Superior temporal gyrus (tissue), 1 donor: Measurements from ENCODE around the gene NEK9.

Experiments used
- DNase-seq: peaks from one replicate; pipeline ENCODE4 v3.0.0-alpha.2; 2016; ENCODE audit errors: extremely low spot score

NEK9 gene

DNA sequence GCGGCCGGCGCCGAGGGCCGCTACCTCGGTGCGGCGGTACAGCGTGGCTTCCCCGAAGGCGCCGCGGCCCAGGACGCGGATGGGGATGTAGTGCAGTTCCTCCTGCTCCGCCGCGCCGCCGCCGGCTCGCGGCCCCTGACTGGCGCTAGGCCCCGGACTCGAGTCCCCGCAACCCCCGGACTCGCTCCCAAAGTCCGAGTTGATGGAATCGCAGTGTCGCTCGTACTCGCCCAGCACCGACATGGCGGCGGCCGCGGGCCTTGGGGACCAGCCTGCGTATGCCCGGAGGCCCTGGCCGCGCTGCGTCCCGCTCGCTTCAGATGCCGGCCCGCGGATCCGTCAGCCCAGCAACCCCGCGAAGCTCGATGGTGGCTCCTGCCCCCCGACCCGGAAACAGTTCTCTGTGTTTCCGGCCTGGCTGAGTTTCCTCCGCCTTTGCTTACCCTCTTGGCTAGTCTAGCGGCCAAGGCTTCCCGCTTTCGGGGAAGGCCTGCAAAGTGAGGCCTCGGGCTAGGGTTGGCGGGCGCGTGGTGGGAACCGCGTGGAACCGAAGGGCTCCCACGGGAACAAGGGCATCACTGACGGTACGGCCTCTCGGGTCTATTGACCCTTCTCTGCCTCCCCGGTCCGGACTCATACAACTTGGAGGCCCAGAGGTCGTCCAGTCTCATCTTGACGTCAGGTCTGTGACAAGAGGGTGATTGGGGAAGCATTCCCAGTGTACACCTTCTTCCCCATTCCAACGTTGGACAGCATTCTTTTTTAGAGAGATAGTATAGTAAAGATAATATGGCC is at the start of gene NEK9:
Gene NEK9, minus strand, starts transcription at position 370 of the 795 bp plus-strand sequence. Its CDS starts 127 bp downstream, at position 243.
- DNase-seq, result peak; percentile 96

DNA sequence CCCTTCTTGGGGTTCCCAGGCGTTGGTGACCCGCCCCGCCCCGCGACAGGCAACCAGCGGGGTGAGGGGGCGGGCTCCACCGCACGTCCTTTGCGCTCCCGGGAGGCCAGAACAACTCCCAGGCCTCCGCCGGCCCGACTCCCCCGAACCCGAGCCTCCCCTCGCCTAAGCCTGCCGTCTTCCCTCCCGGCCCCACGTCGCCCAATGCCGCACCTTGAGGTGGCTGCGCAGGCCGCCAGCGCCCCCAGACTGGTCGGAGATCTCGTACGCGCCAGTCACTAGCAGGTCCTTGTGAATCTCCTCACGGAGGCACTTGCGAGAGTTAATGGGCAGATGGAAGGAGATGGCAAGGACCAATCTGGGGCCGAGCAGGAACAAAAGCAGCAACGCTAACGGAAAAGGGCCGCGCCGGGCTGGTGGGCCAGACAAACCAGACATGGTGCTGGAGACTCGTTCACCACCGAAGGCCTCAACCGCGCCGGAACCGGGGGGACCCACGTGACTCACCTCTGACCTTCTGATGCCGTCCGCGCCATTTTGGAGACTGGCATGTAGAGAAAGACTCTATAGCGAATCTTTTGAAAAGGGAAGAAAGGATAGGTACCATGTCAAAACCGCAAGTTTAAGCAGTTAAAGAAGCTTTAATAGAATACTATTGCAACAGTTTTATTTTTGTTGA is 49.4 kb upstream of the NEK9 start, which contains the start of gene TMED10:
Gene TMED10, minus strand, starts transcription at position 471 of the 679 bp plus-strand sequence. Its CDS starts 33 bp downstream, at position 438.
- no peak for DNase-seq

DNA sequence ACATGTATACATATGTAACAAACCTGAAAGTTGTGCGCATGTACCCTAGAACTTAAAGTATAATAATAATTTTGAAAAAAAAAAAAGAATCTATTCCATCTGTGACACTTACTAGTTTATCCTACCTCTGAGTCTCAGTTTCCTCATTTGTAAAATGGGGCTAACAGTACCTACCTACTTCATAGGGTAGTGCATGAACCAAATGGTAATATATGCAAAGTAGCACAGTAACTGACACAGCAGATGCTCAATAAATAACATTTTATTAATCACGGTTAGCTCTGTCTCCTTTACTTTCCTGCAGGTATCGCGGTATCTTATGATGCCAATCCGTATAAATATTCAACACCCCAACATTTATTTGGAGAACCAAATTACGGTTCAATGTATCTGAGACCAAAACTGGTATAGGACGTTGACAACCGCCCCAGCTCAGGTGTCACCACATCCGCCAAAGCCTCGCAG is 48.9 kb upstream of the NEK9 start:
- peak; percentile 47 for DNase-seq

DNA sequence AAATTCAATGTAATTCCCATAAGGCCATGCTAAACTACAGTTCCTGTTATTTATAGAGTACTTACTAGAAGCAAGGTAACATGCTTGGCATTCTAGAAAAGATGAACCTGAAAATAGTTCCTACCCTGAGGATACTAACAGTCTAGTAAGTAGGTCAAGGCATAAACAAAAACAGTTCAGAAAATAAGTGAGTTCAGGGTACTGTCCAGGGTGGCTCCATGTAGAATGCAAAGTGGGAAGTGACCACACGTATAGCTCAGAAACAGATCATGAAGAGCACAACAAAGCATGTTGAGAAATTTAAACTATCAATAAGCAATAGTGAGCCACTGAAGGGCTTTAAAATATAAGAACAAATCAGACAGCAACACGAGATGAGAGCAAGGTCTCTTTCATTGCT is 47.2 kb upstream of the NEK9 start:
- peak; percentile 16 for DNase-seq

DNA sequence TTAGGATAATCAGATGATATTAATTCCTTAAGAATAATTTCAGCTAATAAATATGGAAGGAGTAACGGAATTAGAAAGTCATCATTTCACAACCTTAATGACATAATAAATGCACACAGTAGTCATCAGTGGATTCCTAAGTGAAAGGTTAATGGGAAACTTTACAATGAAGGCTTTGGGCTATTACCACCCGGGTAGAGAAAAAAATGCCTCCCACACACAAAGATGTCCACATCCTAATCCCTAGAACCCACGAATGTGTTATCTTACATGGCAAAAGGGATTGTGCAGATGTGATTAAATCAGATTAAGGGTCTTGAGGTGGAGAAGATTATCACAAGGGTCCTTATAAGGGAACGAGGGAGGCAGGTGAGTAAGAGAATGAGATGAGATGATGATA is 43.9 kb upstream of the NEK9 start:
- DNase-seq, result peak; percentile 13

DNA sequence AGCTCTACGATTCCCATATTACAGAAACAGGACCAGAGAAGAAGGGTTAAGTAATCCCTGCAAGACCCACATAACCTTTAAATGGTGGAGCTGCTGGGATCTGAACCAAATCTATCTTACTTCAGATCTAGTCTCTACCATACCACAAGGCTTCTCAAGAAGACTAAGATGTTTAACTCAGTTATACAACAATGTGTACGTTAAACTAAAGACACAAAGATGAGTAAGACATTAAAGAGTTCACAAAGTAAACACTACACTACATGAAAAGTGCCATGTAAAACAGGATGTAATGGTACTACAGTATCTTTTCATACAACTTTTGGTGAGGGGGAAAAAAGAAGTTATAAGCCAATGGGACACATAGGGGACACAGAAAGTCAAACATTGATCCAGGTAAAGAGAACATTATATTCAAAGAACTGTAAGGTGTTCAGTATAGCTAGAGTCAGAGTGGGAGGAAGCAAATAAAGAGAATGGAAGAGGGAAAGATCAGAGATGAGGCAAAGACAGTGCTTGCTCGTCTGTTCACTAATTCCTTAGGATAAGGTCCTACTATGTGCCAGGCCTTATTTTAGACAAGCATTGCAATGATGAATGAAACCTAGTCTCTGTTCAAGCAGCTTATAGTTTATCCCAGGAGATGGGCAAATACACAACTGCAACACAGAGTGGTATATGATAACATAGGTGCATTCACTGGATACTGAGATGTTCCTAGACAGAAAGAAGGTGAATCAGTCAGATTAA is 41.9 kb upstream of the NEK9 start:
- DNase-seq, result peak; percentile 10

DNA sequence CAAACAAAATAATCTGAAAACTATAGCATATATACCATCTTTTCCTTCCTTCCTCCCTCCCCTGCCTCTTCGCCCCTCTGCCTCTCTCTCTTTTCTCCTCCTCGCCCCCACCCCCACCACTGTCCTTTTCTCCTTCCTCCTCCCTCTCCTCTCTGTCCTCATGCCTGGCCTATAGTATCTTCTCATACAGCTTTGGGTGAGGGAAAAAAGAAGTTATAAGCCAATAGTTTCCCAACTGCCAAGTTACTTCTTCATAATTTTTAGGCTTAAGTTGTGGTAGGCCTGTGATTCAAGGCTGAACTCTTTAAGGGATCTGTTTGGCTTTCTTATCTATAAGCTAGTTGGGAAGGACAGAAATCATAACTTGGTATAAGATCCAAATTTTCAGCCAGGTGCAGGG is 40.5 kb upstream of the NEK9 start:
- peak; percentile 12 for DNase-seq

DNA sequence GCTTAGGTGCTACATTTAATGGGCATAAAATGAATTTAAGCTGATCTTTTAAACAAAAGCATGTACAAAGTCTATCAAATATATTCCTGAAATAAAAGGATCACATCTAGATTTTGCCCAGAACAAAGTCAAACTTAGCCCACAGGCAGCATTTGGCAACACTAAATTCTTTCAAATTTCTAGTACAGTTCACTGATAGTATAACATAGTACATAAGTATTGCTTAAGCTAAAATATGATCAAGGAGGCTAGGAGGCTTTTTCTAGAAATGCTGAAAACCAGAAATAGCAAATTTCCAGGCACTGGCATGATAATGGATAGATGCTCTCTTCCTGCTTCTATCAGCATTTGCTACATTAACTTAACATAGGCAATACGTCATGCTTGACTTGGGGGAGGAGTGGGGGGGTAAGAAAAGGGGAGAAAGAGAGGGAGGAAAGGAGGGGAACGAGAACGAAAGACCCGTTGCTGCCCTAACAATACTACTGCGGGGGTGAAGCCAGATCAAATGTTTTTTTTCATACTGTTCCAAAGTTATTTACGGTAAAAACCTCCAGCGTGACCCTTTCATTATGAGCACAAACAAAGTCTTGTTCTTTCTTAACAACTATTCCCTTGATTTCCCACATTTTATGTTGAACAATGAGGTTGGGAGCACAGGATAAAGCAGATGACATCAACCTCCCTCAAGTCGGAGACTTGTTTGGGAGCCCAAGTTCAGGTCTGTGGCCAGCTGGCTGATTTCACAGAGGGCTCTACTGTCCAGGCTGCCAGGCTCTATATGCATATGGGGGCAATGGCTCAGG is 38.9 kb upstream of the NEK9 start:
- peak; percentile 94 for DNase-seq

DNA sequence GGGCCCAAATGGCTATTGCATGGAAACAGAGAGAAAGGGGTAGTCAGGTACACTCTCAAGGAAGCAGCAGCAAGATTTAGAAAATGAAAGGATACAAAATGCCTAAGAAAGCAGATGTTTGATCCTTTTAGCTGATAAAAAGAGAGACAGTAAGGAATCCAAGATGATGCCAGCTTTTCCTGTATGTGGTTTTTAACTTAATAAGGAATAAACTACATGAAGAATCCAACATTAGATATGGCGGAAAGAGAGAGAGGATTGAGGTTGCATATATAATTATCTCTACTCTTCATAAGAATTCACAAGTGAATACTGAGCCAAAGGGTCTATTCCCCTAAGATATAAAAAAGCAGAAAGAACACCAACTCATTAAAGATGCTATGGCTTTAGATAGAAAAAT is 38.0 kb upstream of the NEK9 start:
- peak; percentile 54 for DNase-seq

DNA sequence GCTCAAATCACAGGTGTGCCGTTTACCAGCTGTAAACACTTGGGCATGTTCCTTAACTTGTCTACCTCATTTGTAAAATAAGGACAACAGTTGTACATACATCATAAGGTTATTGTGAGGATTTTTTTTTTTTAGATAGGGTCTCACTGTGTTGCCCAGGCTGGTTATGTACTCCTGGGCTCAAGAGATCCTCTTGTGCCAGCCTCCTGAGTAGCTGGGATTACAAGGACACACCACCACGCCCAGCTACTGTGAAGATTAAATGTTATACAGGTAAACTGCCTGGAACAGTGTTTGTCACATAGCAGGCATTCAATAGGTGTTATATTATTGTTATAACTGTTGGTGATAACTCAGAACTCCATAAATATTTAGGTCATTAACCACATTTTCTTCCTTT is 36.8 kb upstream of the NEK9 start:
- peak; percentile 13 for DNase-seq

DNA sequence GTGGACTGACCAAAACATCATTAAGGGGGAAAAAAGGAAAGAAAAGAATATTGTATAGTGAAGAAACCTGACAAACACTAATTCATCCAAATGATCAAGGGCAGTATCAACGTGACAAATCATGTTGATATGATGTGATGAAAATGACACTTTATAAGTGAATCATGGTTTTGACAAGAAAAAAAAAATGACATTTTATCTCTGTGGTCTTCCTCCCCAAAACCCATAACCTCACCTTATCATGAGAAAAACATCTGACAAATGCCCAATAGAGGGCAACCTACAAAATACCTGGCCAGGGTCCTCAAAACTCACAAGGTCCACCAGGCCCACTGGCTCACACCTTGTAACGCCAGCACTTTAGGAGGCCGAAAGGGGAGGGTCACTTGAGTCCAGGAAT is 35.8 kb upstream of the NEK9 start:
- DNase-seq, result no peak

DNA sequence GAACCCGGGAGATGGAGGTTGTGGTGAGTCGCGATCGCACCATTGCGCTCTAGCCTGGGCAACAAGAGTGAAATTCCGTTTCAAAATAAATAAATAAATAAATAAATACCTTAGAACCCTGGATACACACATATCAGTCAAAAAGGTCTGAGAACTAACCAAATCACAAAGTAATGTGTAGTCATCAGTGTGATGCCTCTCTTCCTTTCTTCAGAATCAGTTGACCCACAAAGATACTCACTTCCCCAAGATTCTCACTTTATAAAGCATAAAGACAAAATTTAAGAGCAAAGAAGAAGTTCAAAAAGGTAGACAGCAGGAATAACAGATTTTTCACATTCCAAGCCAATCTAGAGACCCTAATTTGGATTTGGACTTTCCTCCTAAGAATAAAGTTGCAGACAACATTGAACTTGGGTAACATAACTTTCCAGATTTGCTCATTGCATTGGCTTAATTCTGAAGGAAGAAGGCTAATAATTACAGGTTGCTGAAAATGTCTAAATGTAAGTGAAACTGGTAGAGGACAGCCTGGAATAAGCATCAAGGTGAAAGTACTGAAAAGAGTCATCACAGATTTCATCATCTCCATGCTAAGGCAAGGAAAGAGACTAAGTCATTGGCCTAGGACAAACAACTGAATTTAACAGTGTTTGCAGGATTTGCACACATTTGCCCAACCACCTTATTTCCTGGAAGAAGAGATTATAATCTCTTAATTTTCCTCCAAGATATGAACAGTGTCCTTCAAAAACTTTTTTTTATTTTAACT is 32.2 kb upstream of the NEK9 start:
- peak; percentile 17 for DNase-seq

DNA sequence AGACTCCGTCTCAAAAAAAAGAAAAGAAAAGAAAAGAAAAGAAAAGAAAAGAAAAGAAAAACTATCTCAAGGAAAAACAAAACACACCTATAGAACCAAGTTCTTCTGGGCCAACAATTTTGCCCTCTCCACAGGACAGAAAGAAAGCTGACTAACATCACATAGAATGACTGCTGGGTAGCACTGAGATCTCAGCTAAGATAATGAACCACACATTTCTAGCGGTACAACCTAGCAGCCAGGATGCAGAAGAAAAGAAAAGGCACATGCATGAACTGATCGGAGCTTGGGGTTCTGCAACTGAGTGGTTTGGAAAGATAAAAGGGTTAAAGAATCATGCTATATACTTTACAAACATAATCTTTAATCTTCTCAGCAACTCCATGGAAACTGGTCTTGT is 30.1 kb upstream of the NEK9 start:
- no peak for DNase-seq

DNA sequence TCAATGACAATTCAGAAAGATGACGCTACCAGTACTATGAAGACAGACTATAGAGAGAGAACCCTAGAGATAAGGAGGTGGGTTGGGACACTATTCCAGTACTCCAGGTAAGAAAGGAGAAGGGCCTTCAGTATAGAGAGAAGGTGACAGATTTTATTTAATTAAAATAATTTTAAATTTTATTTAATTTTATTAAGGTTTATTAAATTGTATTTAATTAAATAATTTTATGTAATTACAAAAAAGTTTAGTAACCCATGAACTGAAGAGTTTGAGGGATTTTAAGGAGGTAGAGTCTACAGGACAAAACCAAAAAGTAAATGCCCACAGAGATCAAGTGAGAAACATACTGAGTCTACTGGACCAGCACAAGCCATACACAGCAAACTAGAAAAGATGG is 29.3 kb upstream of the NEK9 start:
- DNase-seq, result no peak

DNA sequence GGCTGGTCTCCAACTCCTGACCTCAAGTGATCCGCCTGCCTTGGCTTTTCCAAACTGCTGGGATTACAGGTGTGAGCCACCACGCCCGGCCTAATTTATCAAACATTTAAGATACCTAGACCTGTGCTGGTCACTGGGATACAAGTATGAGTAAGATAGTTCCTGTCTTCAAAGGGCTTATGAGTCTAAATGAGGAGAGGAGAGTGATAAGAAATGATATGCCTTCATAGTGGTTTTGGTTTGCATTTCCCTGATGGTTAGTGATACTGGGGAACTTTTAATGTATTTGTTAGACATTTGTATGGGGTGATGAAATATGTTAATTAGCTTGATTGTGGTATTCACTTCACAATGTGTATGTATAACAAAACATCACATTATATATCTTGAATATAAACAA is 28.3 kb upstream of the NEK9 start:
- no peak for DNase-seq

DNA sequence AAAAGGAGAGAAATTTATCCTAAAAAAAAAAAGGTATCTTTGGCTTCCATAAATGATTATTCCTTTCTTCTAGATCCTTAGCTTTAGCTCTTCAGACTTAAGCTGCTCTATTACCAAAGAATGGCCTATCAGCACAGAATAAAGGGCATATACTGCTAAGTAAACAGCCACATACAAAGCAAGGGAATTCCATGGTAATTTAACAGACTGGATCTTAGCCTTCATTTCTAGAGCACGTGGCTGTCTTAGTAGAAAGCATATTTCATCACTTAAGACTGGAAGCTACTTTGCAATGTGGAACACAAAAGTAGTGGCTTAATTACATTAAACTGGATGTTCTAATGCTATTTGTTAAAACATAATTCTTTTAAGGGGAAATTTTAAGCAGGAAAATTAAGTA is 26.4 kb upstream of the NEK9 start:
- DNase-seq, result no peak

DNA sequence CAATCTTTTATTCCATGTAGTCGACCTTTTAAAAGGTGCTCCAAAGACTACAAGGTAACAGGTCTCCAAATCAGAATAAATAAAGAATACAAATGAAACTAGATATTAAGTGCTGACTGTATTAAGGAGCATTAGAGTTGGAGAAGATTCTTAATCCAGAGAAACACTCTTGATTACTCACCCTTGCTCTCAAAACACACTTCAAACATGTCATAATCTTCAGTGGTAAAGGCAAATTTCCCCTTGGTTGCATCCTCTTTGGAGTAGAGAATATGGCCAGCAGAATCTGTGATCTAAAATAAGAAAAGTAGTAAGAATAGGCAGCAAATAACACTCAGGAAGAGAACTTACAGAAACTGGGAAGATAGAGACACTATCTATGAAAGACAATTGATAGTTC is 25.0 kb upstream of the NEK9 start:
- DNase-seq, result no peak

DNA sequence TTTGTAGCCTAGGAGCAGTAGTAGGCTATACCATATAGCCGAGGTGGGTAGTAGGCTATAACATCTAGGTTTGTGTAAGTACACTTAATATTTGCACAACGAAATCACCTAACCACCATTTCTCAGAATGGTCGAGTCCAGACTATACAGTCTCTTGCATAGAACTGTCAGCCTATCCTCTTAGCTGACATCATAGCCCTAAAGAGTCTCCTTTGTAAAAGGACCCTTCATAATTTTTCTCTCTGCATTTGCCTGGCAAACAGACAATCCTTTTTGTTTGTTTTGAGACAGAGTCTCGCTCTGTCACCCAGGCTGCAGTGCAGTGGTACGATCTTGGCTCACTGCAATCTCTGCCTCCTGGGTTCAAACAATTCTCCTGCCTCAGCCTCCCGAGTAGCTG is 23.8 kb upstream of the NEK9 start:
- peak; percentile 79 for DNase-seq

DNA sequence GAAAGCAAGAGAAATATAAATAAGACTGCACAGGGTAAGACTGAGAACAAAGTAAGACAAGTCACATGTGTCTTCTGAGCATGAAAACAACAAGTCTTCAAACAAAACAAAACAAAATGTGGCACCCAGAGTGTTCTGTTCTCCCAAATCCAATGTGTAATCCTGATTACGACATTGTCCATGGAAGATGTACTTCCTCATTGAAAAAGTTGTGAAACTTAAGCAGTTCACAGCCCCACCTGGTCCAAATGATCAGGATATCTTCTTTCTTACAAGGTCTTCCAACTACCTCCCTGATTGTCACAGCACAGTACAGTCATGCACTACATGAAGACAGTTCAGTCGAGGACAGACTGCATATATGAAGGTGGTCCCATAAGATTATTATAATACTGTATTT is 23.3 kb upstream of the NEK9 start:
- DNase-seq, result no peak

DNA sequence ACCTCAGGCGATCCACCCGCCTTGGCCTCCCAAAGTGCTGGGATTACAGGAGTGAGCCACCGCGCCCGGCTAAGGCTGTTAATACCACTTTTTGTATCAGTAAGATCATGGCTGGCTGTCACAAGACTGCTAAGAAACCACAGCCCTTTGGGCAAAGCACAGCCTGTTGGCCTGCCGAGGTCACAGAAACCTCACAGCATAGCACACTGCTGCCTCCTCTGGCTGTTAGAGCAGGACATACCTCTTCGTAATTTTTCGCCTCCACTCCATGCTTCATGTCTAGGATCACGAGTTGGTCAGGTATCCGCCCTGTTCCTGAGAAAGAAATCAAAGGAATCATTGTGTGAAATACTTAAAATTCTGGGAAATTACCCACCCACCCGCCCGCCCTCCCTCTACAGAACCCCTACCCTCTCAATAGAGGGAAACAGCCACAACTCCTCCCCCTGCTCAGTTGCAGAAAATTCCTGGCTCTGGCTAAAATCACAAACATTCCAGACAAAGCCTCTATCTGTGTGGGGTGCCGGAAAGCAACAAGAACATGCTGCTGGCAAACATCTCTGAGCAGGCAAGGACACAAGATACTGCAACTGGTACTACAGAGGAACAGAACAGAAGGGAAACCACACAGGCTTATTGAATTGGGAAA is 20.7 kb upstream of the NEK9 start:
- peak; percentile 93 for DNase-seq
